ENCODE data around the gene RNF213. TPM values are rescaled to one million over a fixed set of nuclear protein-coding genes. Genes with fewer than 3 reads are reported as not detected.

RNF213 gene
- polyA plus RNA-seq, 1 of the 3 experiments (the other 2 are of a cell fraction) = 57.5 TPM

DNA sequence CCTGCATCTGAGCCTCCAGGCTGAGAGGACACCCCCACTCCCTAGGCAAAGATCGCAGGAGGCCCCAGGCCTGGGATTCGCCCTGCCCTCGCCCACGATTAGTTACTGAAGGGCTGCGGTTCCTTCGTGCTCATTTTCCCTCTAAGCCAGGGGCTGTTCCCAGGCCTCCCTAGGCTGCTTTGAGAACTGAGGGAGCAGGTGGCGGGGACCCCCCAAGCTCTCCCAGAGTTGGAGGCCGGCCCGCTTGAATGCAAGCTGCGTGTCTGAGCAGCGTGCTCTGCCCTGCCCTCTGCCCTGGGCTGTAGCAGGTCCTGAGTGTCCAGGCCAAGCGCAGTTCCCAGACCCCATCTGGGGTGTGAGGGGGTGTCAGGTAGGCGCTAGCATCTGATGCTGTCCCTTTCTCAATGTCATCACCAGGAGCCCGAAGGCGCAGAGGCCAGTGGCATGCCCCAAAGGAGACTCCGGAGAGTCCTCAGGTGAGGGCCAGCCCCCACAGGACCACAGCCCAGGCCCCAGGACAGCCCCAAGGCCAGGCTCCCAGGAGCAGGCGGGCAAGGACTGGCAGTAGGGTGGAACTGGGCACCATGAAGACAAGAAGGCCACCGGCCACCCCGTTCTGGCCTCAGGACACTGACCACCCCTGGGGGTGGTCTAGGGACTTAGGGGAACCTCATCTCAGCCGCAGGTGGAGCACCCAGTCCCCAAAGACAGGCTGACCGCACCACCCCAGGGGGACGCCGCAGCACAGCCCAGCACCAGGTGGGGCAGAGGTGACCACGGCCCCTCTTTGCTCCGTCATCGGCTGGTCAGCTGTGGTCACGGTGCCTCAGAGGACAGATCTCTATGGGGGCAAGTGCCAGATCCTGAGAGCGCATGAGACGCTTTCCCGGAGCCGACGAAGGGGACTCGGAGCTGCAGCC, 169.0 kb downstream of the RNF213 start:
- H2AFZ ChIP-seq (ENCODE audit: low read depth) = no peak overlapping the region
- ChIA-PET CTCF (interaction anchor here (1.2 to 6.5 kb wide), 5 partner anchors 8 to 552 kb away, joined by 3 to 81 read pairs (median 25); no protein-coding TSS in a partner anchor), POLR2A (no interaction called here)
- H3K27me3 ChIP-seq (ENCODE audit: insufficient read depth) = no peaks in the 10 kb centered on the region
- H3K9me3 ChIP-seq = no peaks in the 10 kb centered on the region
- no peaks in the 10 kb centered on the region for H3K79me2 ChIP-seq (ENCODE audit: insufficient read depth)
- DNase-seq = no peak
- no peak overlapping the region for H3K4me3 ChIP-seq (ENCODE audit: low read depth in 2 of 2, low read length in 1 of 2)
- H3K4me1 ChIP-seq (ENCODE audit: control insufficient read depth in 1 of 2, insufficient read depth in 2 of 2, low read depth in 1 of 2, low read length in 1 of 2) = no peaks in the 10 kb centered on the region; a peak in 1 of 4 replicates
- no peaks in the 10 kb centered on the region for H3K9me2 ChIP-seq
- no peak for TF ChIP-seq GATA2 (CRISPR knock-in tag; IDR thresholded peaks at IDR 0.05)
- TF ChIP-seq RXRA (IDR thresholded peaks at IDR 0.05; ENCODE audit: borderline replicate concordance, low read depth) = no peak
- no peak for TF ChIP-seq ELF1 (IDR thresholded peaks at IDR 0.05)
- TF ChIP-seq SMC3 (IDR thresholded peaks at IDR 0.05; ENCODE audit: low read depth, low read length) = no peak
- no peak for TF ChIP-seq JUND (IDR thresholded peaks at IDR 0.05)
- no peak for TF ChIP-seq RAD21 (IDR thresholded peaks at IDR 0.05; ENCODE audit: low read length)
- TF ChIP-seq, protein P1, sequence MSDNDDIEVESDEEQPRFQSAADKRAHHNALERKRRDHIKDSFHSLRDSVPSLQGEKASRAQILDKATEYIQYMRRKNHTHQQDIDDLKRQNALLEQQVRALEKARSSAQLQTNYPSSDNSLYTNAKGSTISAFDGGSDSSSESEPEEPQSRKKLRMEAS (IDR thresholded peaks at IDR 0.05; ENCODE audit: low read depth) = no peak
- no peak for TF ChIP-seq GABPA (IDR thresholded peaks at IDR 0.05; ENCODE audit: low read depth)
- TF ChIP-seq CHD2 (IDR thresholded peaks at IDR 0.05; ENCODE audit: low read length, partially characterized antibody) = no peak
- TF ChIP-seq SIN3A (IDR thresholded peaks at IDR 0.05; ENCODE audit: borderline replicate concordance, low read depth, low read length) = no peak
- peaks cover 3 to 24% of the 10 kb centered on the region in 2 experiments for H3K36me3 ChIP-seq (replicated peaks in 1 of 2; ENCODE audit: control insufficient read depth in 1 of 2, insufficient read depth in 2 of 2, low read length in 1 of 2)
- no peaks in the 10 kb centered on the region for H4K20me1 ChIP-seq (ENCODE audit: insufficient read depth)
- no peak overlapping the region for H3K4me2 ChIP-seq
- H3K9ac ChIP-seq = no peak overlapping the region
- H3F3A ChIP-seq (replicated peaks; ENCODE audit: insufficient read depth) = peaks cover 6% of the 10 kb centered on the region
- no peak overlapping the region for H3K27ac ChIP-seq (ENCODE audit: low read depth in 2 of 2, low read length in 1 of 2)
- 90% methylated on average over 17 of the region's 33 CpGs for WGBS (ENCODE audit: low lambda C conversion rate)

DNA sequence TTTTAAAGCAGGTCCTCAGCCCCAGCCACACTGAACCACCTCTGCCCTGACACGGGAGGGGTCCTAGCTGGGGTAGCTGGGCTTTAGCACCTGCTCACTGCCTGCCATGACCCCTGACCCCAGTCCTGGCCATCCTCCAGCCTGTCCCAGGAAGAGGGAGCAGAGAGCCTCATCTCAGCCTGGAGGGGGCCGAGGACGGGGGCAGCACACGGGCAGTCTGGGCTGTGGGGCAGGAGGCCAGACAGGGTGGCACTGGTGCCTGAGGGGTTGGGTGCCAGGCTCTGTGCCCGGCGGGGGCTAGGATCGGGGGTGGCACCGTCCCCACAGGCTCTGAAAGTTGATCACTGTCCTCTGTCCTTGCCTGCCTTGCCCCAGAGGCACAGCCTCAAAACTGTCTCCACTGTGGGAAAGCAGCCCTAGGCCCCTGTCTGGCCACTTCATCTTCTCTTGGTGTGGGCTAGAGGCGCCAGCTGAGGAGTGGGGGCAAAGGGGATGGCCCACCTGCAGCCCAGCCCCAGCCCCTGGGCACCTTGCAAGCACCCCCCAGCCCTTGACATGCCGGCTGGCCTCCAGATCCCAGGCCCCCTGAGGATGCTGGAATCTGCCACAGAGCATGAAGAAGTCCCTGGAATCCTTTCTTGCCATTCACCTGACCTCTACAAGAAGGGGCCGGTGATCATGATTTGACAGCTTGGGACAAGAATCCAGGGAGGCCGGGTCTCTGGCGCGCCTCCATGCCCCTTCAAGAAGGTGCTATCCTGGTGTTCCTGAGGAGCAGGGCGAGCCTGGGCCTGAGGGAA, 170.0 kb downstream of the RNF213 start:
- Histone ChIP-seq H3K36me3 (replicated peaks in 1 of 2; ENCODE audit: control insufficient read depth in 1 of 2, insufficient read depth in 2 of 2, low read length in 1 of 2) (peaks cover 3 to 24% of the 10 kb centered on the region in 2 experiments), H3K9me2 (no peaks in the 10 kb centered on the region), H3K4me2 (no peak overlapping the region), H3F3A (replicated peaks; ENCODE audit: insufficient read depth) (peaks cover 6% of the 10 kb centered on the region), H3K4me1 (ENCODE audit: control insufficient read depth in 1 of 2, insufficient read depth in 2 of 2, low read depth in 1 of 2, low read length in 1 of 2) (no peaks in the 10 kb centered on the region; a peak in 1 of 4 replicates), H4K20me1 (ENCODE audit: insufficient read depth) (no peaks in the 10 kb centered on the region), H3K79me2 (ENCODE audit: insufficient read depth) (no peaks in the 10 kb centered on the region), H3K9me3 (no peaks in the 10 kb centered on the region), H2AFZ (ENCODE audit: low read depth) (no peak overlapping the region), H3K9ac (no peak overlapping the region), H3K27me3 (ENCODE audit: insufficient read depth) (no peaks in the 10 kb centered on the region), H3K4me3 (ENCODE audit: low read depth in 2 of 2, low read length in 1 of 2) (no peak overlapping the region), H3K27ac (ENCODE audit: low read depth in 2 of 2, low read length in 1 of 2) (no peak overlapping the region)
- 73% methylated on average over 13 of the region's 15 CpGs for WGBS (ENCODE audit: low lambda C conversion rate)
- CTCF ChIA-PET = interaction anchor here (1.1 to 1.2 kb wide), 5 partner anchors 9 to 672 kb away, joined by 3 to 4 read pairs (median 3); no protein-coding TSS in a partner anchor
- DNase-seq = no peak
- TF ChIP-seq POLR2AphosphoS5 (IDR thresholded peaks at IDR 0.05; ENCODE audit: low read depth, low read length) (no peak), EP300 (IDR thresholded peaks at IDR 0.05; ENCODE audit: borderline replicate concordance in 1 of 2, low read depth in 1 of 2, low read length in 1 of 2) (no peak), TAF1 (IDR thresholded peaks at IDR 0.05; ENCODE audit: borderline replicate concordance, low read depth, low read length) (no peak), CHD2 (IDR thresholded peaks at IDR 0.05; ENCODE audit: low read length, partially characterized antibody) (no peak), FOXM1 (IDR thresholded peaks at IDR 0.05; ENCODE audit: low read depth) (no peak), NFIC (IDR thresholded peaks at IDR 0.05; ENCODE audit: borderline replicate concordance) (no peak)
- TF ChIP-seq, protein P2, sequence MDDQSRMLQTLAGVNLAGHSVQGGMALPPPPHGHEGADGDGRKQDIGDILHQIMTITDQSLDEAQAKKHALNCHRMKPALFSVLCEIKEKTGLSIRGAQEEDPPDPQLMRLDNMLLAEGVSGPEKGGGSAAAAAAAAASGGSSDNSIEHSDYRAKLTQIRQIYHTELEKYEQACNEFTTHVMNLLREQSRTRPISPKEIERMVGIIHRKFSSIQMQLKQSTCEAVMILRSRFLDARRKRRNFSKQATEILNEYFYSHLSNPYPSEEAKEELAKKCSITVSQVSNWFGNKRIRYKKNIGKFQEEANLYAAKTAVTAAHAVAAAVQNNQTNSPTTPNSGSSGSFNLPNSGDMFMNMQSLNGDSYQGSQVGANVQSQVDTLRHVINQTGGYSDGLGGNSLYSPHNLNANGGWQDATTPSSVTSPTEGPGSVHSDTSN (IDR thresholded peaks at IDR 0.05) = no peak
- POLR2A ChIA-PET = no interaction called here

Measured in SK-N-SH (cell line).